ENCODE results near the gene NDE1.

DNA sequence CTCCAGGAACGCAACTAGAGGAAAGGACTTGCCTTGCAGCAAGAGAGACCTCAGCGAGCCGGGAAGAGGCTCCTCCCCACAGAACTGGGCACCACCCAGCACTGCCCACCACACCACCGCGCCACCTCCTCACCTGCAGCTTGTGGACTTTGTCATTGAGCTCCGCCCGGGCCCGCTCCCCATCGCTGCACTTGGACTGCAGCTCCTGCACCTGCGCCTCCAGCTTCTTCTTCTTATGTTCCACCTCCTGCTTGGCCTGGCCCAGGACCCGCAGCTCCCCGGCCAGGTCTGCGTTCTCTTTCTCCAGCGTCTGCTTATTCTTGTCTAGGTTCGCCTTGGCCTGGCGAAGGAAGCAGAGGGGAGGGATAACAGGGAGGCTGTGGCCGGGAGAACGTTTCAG is 76.7 kb downstream of the NDE1 start:
- TF ChIP-seq, protein P1, sequence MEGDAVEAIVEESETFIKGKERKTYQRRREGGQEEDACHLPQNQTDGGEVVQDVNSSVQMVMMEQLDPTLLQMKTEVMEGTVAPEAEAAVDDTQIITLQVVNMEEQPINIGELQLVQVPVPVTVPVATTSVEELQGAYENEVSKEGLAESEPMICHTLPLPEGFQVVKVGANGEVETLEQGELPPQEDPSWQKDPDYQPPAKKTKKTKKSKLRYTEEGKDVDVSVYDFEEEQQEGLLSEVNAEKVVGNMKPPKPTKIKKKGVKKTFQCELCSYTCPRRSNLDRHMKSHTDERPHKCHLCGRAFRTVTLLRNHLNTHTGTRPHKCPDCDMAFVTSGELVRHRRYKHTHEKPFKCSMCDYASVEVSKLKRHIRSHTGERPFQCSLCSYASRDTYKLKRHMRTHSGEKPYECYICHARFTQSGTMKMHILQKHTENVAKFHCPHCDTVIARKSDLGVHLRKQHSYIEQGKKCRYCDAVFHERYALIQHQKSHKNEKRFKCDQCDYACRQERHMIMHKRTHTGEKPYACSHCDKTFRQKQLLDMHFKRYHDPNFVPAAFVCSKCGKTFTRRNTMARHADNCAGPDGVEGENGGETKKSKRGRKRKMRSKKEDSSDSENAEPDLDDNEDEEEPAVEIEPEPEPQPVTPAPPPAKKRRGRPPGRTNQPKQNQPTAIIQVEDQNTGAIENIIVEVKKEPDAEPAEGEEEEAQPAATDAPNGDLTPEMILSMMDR (IDR thresholded peaks at IDR 0.05), result no peak
- TF ChIP-seq POLR2A (IDR thresholded peaks at IDR 0.05) (no peak), EP300 (IDR thresholded peaks at IDR 0.05) (no peak), POLR2AphosphoS5 (IDR thresholded peaks at IDR 0.05) (no peak)

Data from stomach (tissue), 4 donors.